NCI-H1436 (cell line): ENCODE measurements around the gene DDAH2.

Experiments used
- DNase-seq: peaks from one replicate; lab custom pipeline; 2025; lab: John Stamatoyannopoulos, UW

Gene DDAH2, protein sequence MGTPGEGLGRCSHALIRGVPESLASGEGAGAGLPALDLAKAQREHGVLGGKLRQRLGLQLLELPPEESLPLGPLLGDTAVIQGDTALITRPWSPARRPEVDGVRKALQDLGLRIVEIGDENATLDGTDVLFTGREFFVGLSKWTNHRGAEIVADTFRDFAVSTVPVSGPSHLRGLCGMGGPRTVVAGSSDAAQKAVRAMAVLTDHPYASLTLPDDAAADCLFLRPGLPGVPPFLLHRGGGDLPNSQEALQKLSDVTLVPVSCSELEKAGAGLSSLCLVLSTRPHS

DNA sequence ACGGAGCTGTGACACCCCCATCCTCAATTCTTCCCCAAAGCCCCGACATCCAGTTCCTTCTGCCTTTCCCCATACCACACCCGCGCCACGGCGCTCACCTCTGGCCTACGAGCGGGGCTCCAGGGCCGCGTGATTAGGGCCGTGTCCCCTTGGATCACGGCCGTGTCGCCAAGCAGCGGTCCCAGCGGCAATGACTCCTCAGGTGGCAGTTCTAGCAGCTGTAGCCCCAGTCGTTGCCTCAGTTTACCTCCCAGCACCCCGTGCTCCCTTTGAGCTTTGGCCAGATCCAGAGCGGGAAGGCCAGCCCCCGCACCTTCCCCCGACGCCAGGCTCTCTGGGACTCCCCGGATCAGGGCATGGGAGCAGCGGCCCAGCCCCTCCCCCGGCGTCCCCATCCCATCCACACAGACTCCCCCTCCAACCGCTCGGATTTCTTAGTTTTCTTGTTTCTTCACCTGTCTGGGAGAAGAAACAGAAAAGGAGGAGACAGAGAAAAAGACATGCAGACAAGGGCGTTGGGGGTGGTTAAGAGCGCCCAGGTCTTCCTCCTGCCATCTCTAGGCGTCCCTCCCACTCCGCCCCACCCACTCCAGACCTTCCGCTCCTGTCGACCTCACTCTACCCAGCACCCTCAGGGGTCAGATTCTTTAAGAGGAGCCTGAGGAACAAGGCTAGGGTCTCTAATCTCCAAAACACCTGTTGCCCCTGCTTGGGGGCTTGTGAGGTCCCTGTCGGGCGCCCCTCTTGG is at the start of gene DDAH2:
Gene DDAH2 (minus strand): TSS at position 533 of the 748 bp plus-strand sequence. CDS start 138 bp downstream, at position 395.
- no peak for DNase-seq

DNA sequence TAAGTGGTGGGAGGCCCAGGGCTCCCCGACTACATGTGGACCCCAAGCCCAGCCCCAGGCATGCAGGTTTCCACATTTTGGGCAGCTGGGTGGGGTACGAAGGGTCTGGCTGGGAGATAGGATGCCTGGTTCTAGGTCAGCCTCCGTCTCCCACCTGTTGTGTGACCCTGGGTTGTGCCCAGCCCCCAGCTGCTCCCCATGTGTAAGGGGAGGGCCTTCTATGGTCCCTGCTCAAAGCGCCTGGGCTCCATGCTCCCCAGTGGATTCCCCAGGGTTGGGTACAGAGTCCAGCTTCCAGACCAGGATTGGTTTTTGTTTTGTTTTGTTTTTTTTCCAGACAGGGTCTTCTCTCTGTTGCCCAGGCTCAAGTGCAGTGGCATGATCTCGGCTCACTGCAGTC is 49.1 kb upstream of the DDAH2 start:
- DNase-seq: no peak

DNA sequence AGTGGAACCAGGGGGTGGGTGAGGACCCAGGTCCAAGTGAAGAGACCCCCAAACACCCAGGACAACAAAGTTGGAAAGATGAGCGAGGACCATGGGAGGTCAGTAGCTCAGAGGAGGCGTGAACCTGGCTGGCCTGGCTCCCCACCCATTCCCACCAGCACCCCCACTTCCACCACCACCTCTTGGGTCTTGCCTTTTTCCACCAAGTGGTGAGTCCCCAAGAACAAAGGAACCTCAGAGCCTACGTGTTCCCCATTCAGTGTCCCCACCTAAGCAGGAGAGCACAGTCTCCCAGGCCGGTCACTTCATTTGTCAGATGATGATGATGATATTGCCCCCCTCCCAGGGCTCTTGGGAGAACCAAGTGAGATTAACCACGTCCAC is 48.6 kb upstream of the DDAH2 start:
- DNase-seq: no peak

DNA sequence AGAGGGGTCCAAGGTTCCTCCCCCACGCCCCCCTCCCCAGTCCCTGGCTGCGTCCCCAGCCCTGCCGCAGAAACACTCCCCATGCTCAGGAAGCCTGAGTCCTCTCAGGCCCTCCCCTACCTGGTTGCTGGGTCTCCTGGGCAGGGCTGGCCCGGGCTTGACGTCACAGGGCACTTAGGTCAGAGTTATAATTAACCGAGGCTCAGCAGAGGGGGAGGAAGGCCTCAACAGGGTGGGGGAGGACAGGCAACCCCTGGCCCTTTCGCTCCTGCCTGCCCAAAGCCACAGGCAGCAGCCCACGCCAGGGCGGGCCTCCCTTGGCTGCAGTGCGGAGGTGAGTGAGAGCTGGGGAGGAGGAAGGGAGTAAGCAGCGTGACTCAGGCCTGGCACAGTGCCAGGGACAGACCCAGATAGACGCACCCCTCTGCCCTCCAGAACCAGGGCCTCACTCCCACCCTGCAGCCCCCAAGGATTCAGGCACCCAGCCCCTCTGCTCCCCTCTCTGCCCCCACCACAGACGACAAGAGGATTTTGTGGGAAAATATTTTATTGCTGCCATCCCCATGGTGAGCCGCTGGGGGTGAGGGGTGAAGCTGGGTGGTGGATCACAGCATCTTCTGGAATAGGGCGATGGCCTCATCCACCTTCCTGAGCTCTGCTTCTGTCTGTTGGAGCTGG is 48.0 kb upstream of the DDAH2 start, which contains the start of gene VWA7:
Gene VWA7 (minus strand): TSS at position 340 of the 678 bp plus-strand sequence. CDS start 549 bp downstream, outside the sequence.
- DNase-seq: peak; percentile 73

DNA sequence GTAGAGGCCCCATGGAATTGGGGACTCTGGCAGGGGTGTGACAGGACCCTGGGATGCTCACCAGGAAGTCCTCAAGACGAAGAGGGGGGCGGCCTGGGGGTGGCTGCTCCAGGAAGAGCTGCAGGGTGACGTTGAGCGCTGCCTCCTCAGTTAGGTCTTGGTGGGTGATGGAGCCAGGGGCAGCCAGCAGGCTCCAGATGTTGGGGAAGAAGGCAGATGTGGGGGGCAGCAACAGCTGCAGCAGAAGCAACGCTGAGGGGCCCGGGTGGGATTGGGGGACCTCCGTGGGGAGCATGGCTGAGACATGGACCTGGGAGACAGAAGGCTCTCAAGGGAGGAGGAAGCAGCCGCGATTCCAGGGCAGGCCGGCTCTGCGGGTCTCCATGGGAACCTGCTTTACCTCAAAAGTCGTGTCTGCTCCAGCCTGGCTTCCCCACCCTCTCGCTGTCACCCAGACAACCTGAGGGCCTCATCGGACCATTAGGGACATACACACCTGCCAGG is 47.4 kb upstream of the DDAH2 start:
- DNase-seq: peak; percentile 63

DNA sequence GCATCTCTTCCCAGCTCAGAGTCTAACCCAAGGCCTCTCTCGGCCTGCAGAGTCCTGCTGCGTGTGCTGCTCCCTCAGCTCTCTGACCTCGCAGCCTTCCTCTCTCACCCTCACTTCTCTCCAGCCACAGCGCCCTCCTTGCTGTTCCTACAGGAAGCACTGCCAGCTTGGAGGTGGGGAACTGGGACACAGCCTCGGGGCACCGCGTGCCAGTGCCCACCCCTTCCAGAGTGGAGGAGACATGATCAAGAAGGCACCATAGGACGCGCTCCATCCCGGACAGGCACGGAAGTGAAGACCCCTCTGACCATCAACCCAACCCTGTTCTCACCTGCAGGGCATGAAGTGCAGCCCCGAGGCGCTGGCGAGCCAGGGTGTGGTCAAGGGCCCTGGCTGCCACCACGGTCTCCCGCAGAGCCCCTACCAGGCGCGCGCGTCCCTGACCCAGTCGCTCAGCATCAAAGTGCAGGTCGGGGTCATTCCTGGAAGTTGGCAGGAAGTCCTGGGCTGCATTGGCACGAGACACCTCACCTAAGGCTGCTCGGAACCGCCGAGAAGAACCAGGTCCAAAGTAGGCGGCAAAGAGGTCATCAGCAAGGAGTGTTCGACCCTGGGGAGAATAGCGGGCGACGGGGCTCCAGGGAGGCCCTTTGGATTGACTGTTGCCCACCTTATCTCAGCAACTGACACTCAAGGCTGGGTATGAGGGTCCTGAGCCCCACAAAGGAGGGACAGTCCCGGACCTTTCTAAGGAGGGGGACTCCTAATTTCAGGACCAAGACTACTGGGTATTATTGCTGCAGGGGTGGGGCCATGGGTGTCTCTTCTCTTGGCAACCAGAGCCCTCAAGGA is 46.8 kb upstream of the DDAH2 start:
- no peak for DNase-seq

DNA sequence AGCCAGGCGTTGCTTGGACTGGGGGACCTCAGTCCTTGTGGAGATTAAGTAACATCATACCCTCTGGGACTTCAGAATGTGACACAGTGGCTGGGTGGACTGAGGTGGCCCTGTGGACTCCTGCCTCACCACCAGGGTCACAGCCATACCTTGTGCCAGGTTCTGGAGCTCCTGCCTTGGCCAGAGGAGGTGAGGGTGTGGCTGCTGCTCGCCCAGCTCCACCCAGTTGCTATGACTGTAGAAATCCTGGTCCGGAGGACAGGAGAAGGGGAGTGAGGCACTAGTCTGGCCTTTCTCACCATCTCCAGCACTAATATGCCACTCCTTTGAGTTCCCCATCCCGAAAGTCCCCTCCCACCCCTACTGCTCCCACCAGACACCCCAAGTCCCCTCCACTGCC is 46.1 kb upstream of the DDAH2 start:
- no peak for DNase-seq

DNA sequence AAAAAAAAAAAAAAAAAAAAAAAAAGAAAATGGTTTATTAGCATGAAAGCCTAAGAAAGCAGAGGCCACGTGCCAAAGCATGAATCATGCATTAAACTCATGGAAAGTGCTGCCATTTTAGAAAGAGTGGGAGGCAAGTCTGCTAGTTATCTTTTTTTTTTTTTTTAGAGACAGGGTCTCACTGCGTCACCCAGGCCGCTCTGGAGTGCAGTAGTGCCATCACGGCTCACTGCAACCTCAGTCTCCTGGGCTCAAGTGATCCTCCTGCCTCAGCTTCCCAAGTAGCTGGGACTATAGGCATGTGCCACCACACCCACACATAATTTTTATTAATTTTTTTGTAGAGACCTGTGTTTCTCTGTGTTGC is 42.9 kb upstream of the DDAH2 start:
- DNase-seq: no peak

DNA sequence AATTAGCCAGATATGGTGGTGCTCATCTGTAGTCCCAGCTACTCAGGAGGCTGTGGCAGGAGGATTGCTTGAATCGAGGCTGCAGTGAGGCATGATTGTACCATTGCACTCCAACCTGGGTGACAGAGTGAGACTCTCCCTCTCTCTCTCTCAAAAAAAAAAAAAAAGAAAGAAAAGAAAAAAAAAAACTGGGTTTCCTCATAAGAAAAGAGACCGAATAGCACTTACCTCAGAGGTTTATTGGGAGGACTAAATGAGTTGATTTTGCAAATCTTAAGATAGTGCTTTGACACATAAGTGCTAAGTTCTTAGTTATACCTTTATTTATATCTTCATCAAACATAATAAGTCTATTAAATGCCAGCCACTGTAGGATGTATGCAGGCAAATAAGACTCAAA is 41.8 kb upstream of the DDAH2 start:
- DNase-seq: no peak

DNA sequence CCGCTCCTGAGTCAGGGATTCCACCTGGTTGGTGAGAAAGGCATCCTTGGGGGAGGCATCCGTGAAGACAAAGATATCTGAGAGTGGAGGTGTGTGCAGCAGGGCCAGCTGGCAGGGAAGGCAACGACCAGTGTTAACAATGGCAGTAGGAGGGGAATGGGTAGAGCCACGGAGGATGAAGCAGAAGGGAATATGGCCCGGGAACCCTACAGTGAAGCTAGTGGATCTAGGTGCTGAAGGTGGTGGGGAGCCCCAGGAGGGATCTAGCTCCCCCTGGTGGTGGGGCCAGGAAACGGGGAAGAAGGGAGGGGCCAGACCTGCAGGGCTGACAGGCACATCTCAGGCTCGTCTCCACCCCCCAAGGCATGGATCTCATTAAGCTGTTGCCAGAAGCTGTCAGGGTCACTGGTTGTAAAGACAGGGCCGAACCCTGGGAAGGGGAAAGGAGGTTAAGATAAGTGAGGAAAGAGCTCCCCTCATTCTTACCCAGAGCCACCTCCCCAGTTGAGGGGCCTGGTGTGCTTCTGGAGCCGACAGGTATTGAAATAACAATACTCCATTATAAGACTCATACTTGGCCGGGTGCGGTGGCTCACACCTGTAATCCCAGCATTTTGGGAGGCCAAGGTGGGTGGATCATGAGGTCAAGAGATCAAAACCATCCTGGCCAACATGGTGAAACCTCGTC is 40.7 kb upstream of the DDAH2 start:
- DNase-seq: peak; percentile 62

DNA sequence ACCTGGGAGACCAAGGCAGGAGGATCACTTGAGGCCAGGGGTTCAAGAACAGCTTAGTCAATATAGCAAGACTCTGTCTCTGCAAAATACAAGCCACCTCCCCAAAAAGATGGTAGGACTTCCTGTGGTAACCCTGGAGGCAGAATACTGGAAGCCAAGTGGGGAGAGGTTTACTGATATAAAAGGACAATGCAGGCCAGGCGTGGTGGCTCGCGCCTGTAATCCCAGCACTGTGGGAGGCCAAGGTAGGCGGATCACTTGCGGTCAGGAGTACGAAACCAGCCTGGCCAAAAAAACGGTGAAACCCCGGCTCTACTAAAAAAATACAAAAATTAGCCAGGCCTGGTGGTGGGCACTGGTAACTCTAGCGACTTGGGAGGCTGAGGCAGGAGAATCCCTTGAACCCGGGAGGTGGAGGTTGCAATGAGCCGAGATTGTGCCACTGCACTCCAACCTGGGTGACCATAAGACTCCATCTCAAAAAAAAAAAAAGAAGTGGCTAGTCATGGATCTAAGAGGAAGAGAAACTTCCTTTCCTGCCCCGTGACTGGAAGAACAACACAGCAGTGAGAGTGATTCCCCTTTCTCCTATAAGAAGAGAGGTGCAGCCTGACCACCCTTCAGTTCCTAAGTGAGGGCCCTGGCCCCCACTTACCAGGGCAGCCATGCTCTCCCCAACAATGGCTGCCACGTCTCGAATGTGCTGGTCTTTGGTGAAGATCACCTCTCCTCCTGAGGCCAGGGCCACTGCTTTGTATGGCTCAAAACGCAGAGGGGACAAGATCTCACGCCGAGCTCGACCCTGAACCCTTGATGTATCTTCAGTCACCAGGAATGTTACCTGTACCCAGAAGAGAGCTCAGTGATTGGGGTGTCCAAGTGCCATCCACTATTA is 39.5 kb upstream of the DDAH2 start:
- no peak for DNase-seq

DNA sequence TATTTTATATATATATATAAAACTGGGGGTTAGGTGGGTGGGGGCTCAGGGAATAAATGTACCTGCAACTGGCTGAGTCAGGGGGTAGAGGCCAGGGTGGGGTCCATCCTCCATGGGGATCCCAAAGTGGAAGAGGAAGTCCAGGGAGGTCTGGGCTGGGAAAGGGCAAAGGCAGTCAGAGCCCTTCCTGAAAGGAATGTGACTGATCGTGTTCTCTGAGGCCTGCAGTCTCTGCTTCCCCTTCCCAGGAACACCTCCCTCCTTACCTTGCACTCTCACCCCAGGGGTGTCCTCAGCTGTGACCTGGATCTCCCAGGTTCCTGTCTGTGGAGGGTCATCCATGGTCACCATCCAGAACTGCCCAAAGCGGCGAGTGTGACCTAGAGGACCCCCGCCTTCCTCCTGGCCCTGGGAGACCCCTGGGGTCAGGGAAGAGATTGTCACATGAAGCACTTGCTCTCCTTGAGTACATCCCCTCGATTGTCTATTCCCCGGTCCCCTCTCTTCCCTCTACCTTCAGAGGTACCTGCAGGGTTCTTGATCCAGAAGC is 38.1 kb upstream of the DDAH2 start:
- no peak for DNase-seq

DNA sequence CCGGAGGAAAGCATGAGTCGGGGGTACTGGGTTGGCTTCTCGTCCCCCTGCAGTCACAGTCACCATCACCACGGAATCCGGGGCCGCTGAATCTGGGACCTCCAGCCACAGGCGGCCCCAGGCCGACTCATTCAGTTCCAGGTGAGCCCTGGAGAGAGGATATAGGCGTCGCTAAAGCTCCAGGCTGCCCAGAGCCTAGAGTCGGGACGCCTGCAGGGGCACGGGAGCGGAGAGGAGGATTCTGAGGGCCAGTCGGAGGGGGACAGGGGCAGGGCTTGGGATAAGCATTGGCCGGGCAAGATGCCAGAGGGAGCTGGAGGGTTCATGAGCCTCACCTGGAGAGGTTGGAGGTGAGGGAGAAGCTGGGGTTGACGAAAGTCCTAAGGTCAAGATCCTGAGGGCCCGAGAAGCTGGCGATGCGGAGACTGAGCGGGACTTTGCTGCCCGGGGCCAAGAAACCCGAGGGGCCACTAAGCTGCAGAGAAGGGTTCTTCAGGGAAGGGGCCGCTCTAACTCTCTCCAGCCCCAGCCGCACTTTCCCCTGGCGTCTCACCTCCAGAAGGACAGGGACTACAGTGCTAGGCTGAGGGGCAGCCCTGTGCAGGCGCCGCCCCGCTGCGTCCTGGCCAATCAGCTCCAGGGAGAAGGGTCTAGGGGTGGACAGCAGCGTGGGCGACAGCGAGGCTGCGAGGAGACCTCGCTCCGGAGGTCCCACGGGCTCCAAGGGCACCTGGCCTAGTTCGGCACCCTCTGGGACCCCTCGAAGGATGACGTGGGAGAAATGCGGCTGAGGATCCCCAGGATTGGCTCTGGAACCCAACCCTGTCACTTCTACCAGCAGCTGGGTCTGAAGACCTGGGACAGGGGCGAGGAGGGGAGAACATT is 37.1 kb upstream of the DDAH2 start:
- DNase-seq: no peak

DNA sequence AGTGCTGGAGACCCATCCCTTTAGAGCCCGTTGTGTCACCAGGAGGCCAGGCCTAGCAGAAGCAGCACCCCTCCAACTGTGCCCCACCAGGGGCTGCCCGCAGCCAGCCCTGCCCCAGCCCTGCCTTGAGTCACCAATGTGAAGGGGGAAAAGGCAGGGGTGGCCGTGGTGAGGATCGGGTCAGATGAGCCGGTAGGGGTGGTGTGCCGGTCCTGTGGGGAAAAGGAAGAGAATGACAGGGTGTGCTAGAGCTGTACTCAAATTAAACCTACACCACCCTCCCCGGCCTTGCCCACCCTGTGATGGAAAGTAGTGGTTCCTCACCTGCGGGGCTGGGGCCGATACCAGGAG is 36.4 kb upstream of the DDAH2 start:
- no peak for DNase-seq

DNA sequence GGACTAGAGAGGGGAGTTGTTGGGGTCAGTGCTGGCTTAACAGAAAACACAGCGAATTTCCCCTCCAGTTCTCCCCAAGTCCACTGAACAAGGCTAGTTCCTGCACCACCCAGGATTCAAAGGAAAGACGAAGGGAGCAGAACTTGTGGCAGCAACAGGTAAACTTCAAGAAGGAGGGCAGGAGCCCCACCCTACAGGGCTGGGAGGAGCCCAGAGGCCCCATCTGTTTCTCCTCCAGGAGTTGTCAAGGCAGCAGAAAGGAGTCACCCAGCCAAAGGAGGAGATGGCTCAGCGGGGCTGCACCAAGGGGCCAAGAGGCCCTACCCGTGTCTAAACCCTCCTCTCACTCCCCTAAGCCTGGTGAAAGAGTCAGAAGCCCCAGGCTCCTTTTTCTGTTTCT is 35.1 kb upstream of the DDAH2 start:
- no peak for DNase-seq

DNA sequence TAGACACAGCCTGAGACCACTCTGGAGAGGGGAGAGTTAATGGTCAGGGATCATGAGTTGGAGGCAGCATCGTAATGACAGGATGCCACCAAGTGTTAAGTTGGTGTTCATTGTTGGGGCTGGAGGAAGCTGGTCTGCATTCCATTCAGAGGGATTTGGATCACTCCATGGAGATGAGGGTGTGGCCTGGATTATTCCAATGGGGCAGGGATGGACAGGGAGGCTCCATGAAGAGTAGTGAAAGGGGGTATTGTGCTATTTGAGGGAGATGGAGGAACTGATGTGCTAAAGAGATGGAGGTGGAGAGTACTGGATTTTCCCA is 34.5 kb upstream of the DDAH2 start:
- DNase-seq: no peak

DNA sequence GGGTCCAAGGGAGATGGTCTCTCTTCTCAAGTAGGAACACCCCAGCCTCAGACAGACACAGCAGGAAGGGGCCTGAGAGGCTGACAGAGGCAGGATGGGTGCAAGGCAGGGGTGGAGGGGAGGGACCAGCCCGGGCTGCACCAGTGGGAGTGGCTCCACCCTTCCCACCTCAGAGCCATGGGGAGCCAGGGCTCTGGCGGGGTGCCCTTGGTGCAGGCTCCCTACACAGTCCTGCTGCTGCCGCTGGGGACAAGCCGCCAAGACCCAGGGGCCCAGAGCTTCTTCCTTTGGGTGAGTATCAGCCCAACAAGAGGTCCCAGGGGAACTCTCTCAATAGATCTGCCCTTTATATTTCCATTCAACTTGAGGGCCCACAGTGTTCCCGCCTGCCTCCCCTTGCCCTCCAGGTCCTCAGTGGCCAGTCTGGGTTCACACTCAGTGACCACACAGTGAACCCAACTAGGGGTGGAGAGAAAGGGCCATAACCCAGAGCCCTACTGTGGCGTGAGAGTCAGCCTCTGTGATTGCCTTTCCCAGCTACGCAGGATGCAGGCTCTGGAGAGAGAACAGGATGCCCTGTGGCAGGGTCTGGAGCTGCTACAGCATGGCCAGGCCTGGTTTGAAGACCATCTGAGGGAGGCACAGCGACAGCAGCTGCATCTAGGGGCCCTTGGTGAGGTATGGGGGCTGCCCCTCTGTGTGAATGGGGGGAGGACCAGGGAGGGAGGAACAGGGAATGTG is 33.9 kb upstream of the DDAH2 start:
- no peak for DNase-seq

DNA sequence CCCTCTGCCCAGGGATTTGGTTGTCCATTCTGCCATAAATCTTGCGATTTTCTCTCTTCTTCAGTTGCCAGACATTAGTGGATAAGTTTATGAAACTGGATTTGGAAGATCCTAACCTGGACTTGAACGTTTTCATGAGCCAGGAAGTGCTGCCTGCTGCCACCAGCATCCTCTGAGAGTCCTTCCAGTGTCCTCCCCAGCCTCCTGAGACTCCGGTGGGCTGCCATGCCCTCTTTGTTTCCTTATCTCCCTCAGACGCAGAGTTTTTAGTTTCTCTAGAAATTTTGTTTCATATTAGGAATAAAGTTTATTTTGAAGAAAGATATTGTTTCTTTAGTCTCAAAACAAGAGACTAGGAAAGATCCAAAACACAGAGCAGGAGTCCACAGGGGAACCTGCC is 33.3 kb upstream of the DDAH2 start, which contains the start of gene SAPCD1:
Gene SAPCD1 (plus strand): TSS at position 301 of the 400 bp plus-strand sequence. CDS start 399 bp downstream, outside the sequence.
- no peak for DNase-seq
